ENCODE measurements around the gene CARD9. TPM values are rescaled to one million over a fixed set of nuclear protein-coding genes. Genes with fewer than 3 reads are reported as not detected.

CARD9 gene
- total and polyA plus RNA-seq, 2 of the 8 experiments (the other 6 are each of a cell fraction or from before 2014, with no cell fraction given), result 0.15 to 1.1 TPM

GRCh38 chr9:136347472-136348256 lies 25.8 kb downstream of the CARD9 start:
- H2BK120ac ChIP-seq (replicated peaks; ENCODE audit: low read depth, low read length), result no peak overlapping the region
- no peaks in the 10 kb centered on the region for H3K79me2 ChIP-seq (ENCODE audit: control insufficient read depth in 1 of 2, insufficient read depth in 2 of 2, low read length in 2 of 2)
- no peak overlapping the region for H3K23ac ChIP-seq (ENCODE audit: insufficient read length)
- H4K8ac ChIP-seq (ENCODE audit: extremely low read depth, insufficient read depth, low read length), result peak overlapping the region; percentile 3; the same call in 1 of the 2 replicates
- H2BK5ac ChIP-seq (ENCODE audit: low read depth, low read length), result no peak overlapping the region; the same call in 1 of the 2 replicates
- H3K9ac ChIP-seq (replicated peaks in 1 of 4; ENCODE audit: extremely low read depth in 1 of 4, low read depth in 3 of 4, low read length in 3 of 4), result no peak overlapping the region
- no peak overlapping the region for H3K4me3 ChIP-seq (ENCODE audit: extremely low read depth in 1 of 4, insufficient read depth in 2 of 4, low read depth in 3 of 4, low read length in 4 of 4)
- no peaks in the 10 kb centered on the region for H4K20me1 ChIP-seq (replicated peaks in 1 of 2; ENCODE audit: control insufficient read depth in 1 of 2, insufficient read depth in 2 of 2, low read length in 2 of 2)
- no peak overlapping the region for H3K56ac ChIP-seq (replicated peaks; ENCODE audit: insufficient read length, low read depth, low read length)
- no peak overlapping the region; a peak in 1 of 4 replicates for H3K4me2 ChIP-seq (ENCODE audit: insufficient read depth in 1 of 2, low read depth in 2 of 2, low read length in 2 of 2)
- H4K91ac ChIP-seq (replicated peaks; ENCODE audit: insufficient read length, low read length), result no peak overlapping the region
- H3K4ac ChIP-seq (replicated peaks; ENCODE audit: insufficient read length, low read depth, low read length), result no peak overlapping the region
- no peaks in the 10 kb centered on the region for H3K9me3 ChIP-seq (ENCODE audit: insufficient read depth in 2 of 2, low read depth in 1 of 2, low read length in 1 of 2)
- no peaks in the 10 kb centered on the region; a peak in 2 of 7 replicates for H3K27me3 ChIP-seq (replicated peaks in 1 of 4; ENCODE audit: control insufficient read depth in 3 of 4, extremely low read depth in 1 of 4, insufficient read depth in 3 of 4, low read length in 3 of 4)
- DNase-seq (ENCODE audit: low read depth in 1 of 2, low spot score in 2 of 2) (no peak), FAIRE-seq (no peak)
- no peaks in the 10 kb centered on the region for H3K79me1 ChIP-seq (ENCODE audit: low read depth, low read length)
- no peak overlapping the region for H4K5ac ChIP-seq (ENCODE audit: insufficient read length, low read depth, low read length)
- H3K4me1 ChIP-seq (replicated peaks in 1 of 4; ENCODE audit: control insufficient read depth in 3 of 4, insufficient read depth in 4 of 4, low read length in 3 of 4), result peaks cover 0 to 15% (median 8%) of the 10 kb centered on the region in 4 experiments; a peak in 5 of 7 replicates
- ChIA-PET POLR2A (ENCODE audit: partially characterized antibody) (interaction anchor here (1.6 to 8.0 kb wide), 2 partner anchors 14 to 62 kb away, joined by 3 to 137 read pairs; partner anchors contain the start of gene DNLZ), CTCF (ENCODE audit: partially characterized antibody) (interaction anchor here (0.6 to 7.9 kb wide), 6 partner anchors 16 to 876 kb away, joined by 3 to 80 read pairs (median 6); partner anchors contain the start of gene DNLZ)
- 88% methylated on average over 22 of the region's 34 CpGs; no CpG with 5 or more reads in 1 of the 2 experiments for WGBS, 2 experiments (ENCODE audit: extremely low coverage in 1 of 2, insufficient coverage in 1 of 2, insufficient read length in 1 of 2, insufficient replicate concordance in 2 of 2, low coverage in 1 of 2, low lambda C conversion rate in 2 of 2, missing lambda C conversion rate in 1 of 2)
- no peak overlapping the region for H3K14ac ChIP-seq (ENCODE audit: insufficient read length)
- no peak overlapping the region for H2BK12ac ChIP-seq (ENCODE audit: low read depth, low read length)
- no peak overlapping the region for H2AFZ ChIP-seq (ENCODE audit: low read length)
- H3K27ac ChIP-seq (ENCODE audit: low read depth, low read length), result no peak overlapping the region
- H3K23me2 ChIP-seq (ENCODE audit: low read depth, low read length), result peaks cover 2% of the 10 kb centered on the region; the same call in 1 of the 2 replicates
- H3K36me3 ChIP-seq (ENCODE audit: control insufficient read depth in 2 of 4, insufficient read depth in 4 of 4, low read length in 3 of 4), result no peaks in the 10 kb centered on the region
- no peak overlapping the region for H2BK15ac ChIP-seq (ENCODE audit: low read length)
- no peak overlapping the region for H3K18ac ChIP-seq (ENCODE audit: extremely low read depth, low read length)
- 0 out of 2 replicates have a peak overlapping the region, but pooled peaks have one; percentile 24 for H2AK5ac ChIP-seq (ENCODE audit: low read depth, low read length)
- H2BK20ac ChIP-seq (ENCODE audit: low read length), result no peak overlapping the region
- TF ChIP-seq NANOG (IDR thresholded peaks at IDR 0.05; ENCODE audit: insufficient read depth, low read depth, low read length, poor library complexity, severe bottlenecking), result no peak
- TF ChIP-seq HDAC6 (IDR thresholded peaks at IDR 0.05; ENCODE audit: low read depth, low read length), result no peak
- no peak for TF ChIP-seq JUND (IDR thresholded peaks at IDR 0.05; ENCODE audit: low read length)
- no peak for TF ChIP-seq CTCF (IDR thresholded peaks at IDR 0.05; ENCODE audit: control extremely low read depth in 1 of 3, insufficient read depth in 1 of 3, low read depth in 1 of 3, low read length in 3 of 3)
- TF ChIP-seq CBX8 (IDR thresholded peaks at IDR 0.05; ENCODE audit: borderline replicate concordance, low read depth, low read length), result no peak
- TF ChIP-seq TEAD4 (IDR thresholded peaks at IDR 0.05; ENCODE audit: low read depth, low read length), result no peak
- no peak for TF ChIP-seq GTF2F1 (IDR thresholded peaks at IDR 0.05; ENCODE audit: borderline replicate concordance, low read depth, low read length)
- TF ChIP-seq EP300 (IDR thresholded peaks at IDR 0.05; ENCODE audit: borderline replicate concordance in 1 of 2, low read depth in 2 of 2, low read length in 2 of 2), result no peak
